OCI-LY3 (cell line): ENCODE results near the gene MAP3K4.

Experiments
- H2AFZ ChIP-seq: fragments of 200-600, 300-600 bp; shearing (Covaris generic); 2 replicates; pipeline ENCODE4 v1.6.0; 2014; ENCODE audit warnings: antibody characterized with exemption, low read depth, low read length
- H3K27ac ChIP-seq: fragments of 200-600, 300-600 bp; sonication (generic); 2 replicates; pipeline ENCODE4 v1.5.1; 2014; ENCODE audit warnings: mild to moderate bottlenecking, low read length, moderate library complexity, mixed read lengths
- H3K27me3 ChIP-seq: fragments of 200-600, 300-600 bp; sonication (generic); 2 replicates; pipeline ENCODE4 v1.6.1; 2014; ENCODE audit warnings: low read depth, low read length, mixed read lengths
- H3K36me3 ChIP-seq: fragments of 200-600, 300-600 bp; sonication (generic); replicated peaks from 2 replicates; pipeline ENCODE3; 2014; ENCODE audit warnings: low read depth, low read length, mixed read lengths
- H3K4me1 ChIP-seq: fragments of 300-600, 200-600 bp; sonication (generic); 2 replicates; pipeline ENCODE4 v1.6.1; 2014; ENCODE audit warnings: low read length, mixed read lengths
- H3K4me2 ChIP-seq: fragments of 200-600, 300-600 bp; sonication (generic); 2 replicates; pipeline ENCODE4 v1.6.1; 2014; ENCODE audit warnings: low read length, mixed read lengths
- H3K4me3 ChIP-seq: fragments of 300-600, 200-600 bp; sonication (generic); 2 replicates; pipeline ENCODE4 v1.5.1; 2014; ENCODE audit warnings: antibody characterized with exemption, mild to moderate bottlenecking, low read length, moderate library complexity
- H3K79me2 ChIP-seq: fragments of 300-600, 200-600 bp; shearing (Covaris generic); 2 replicates; pipeline ENCODE4 v1.6.1; 2014; ENCODE audit warnings: mild to moderate bottlenecking, low read length, mixed read lengths
- H3K9ac ChIP-seq: fragments of 300-600, 200-600 bp; shearing (Covaris generic); 2 replicates; pipeline ENCODE4 v1.6.0; 2014; ENCODE audit warnings: mild to moderate bottlenecking, low read length, moderate library complexity
- H3K9me3 ChIP-seq: fragments of 200-600, 300-600 bp; shearing (Covaris generic); 2 replicates; pipeline ENCODE4 v1.6.1; 2014; ENCODE audit warnings: low read length, mixed read lengths; ENCODE audit not compliant: insufficient read depth
- H4K20me1 ChIP-seq: fragments of 200-600, 300-600 bp; sonication (generic); 2 replicates; pipeline ENCODE4 v1.6.1; 2016; ENCODE audit warnings: low read length, mixed read lengths; ENCODE audit not compliant: insufficient read depth
- CTCF ChIP-seq: fragments of 200-600, 300-600 bp; sonication (generic); IDR thresholded peaks from 2 replicates; pipeline ENCODE4 v1.5.1; 2014; ENCODE audit warnings: antibody characterized with exemption, low read length, low read depth
- EZH2phosphoT487 ChIP-seq: fragments of 200-600 bp; shearing (Covaris generic); IDR thresholded peaks from 2 replicates; pipeline ENCODE4 v1.6.1; 2018; ENCODE audit warnings: antibody characterized with exemption, mixed run types, low read depth

The MAP3K4 gene

DNA sequence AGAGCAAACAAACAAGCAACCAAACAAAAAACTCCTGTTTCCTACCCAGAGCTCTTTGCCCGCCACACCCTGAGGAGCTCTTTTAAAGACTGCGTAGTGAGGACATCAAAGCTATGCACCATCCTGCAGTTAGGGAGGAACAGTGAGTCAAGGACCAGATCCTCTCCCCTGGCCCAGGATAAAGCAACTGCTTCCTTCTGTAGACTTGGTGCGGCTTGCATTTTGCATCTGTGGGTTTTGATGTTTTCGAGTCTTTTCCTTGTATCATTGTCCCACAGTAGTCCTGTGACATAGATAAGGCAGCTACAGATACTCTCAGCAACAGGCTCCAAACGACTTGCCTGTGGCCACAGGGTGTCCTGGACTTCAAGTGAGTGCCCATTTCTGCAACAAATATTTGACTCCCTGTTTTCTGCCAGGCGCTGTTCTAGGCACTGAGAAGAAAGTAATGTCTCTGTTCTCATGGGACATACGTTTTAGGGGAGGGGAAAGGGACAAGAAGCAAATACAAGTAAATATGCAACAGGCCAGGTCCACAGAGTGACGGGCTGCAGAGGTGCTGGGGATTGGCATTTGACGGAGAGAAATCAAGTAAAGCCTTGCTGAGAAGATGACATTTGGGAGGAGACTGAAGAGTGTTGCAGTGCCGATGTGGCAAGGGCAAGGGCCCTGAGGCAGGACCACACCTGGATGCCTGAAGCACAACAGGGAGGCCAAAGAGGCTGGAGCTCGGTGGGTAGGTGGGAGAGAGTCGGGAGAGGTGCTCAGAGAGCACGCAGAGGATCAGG, 35.9 kb upstream of the MAP3K4 start:
- Histone ChIP-seq H3K27me3 (no peaks in the 10 kb centered on the region), H3K4me2 (no peak overlapping the region), H4K20me1 (no peaks in the 10 kb centered on the region), H3K79me2 (no peaks in the 10 kb centered on the region), H3K36me3 (no peaks in the 10 kb centered on the region), H3K27ac (no peak overlapping the region), H3K9ac (no peak overlapping the region), H3K4me3 (no peak overlapping the region), H3K4me1 (peaks cover 9% of the 10 kb centered on the region), H3K9me3 (no peaks in the 10 kb centered on the region), H2AFZ (no peak overlapping the region)
- TF ChIP-seq CTCF, result no peak
- TF ChIP-seq EZH2phosphoT487, result no peak

- no peak overlapping the region for H2AFZ ChIP-seq
- no peak for TF ChIP-seq CTCF
- TF ChIP-seq EZH2phosphoT487, result no peak
Measured at GRCh38 chr6:160956300-160957035, 35.1 kb upstream of the MAP3K4 start.

DNA sequence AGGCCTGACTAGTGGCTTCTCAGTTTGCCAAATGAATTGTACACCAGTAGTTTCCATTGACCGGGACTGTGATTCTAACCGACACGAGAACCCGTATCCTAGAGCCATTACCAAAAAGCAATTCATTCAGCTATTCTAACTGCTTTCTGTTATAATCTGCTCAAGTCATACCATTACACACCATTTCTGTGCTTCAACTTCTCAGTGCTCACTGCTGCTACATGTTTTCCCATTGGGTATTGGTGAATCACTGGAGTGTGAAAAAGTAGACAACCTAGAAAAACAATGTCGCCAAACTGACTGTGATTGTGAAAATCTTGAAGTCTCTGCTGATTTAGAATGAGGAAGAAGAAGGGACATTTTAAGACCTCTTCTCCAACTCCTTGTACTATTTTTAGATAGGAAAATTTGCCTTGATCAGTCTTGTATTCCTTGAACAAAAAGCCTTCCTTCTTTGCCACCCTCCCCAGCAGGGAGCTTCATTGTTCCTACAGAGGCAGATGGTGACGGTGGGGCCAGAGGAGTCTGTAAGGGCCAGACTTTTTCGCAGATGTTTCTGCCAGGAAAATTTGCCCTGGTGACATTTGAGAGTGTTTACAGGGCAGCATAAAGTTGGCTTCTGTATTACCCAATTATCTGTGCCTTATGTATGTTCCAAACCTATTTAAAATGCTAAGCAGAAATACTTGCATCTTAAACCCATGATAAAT, 31.7 kb upstream of the MAP3K4 start:
- Histone ChIP-seq H3K9ac (no peak overlapping the region), H3K27ac (no peak overlapping the region), H4K20me1 (no peaks in the 10 kb centered on the region), H3K4me1 (peaks cover 33% of the 10 kb centered on the region), H3K36me3 (no peaks in the 10 kb centered on the region), H3K4me2 (no peak overlapping the region), H3K4me3 (no peak overlapping the region), H3K27me3 (no peaks in the 10 kb centered on the region), H2AFZ (no peak overlapping the region), H3K9me3 (no peaks in the 10 kb centered on the region), H3K79me2 (no peaks in the 10 kb centered on the region)
- no peak for TF ChIP-seq CTCF
- TF ChIP-seq EZH2phosphoT487, result no peak

More at GRCh38 chr6:160956300-160957035, 35.1 kb upstream of the MAP3K4 start:
- Histone ChIP-seq H3K9ac (no peak overlapping the region), H3K36me3 (no peaks in the 10 kb centered on the region), H3K79me2 (no peaks in the 10 kb centered on the region), H3K9me3 (no peaks in the 10 kb centered on the region), H3K4me3 (no peak overlapping the region), H3K27ac (no peak overlapping the region), H3K4me2 (no peak overlapping the region), H3K27me3 (no peaks in the 10 kb centered on the region), H4K20me1 (no peaks in the 10 kb centered on the region), H3K4me1 (peaks cover 17% of the 10 kb centered on the region)

- no peak for TF ChIP-seq CTCF
- no peak overlapping the region for H2AFZ ChIP-seq
Measured at GRCh38 chr6:160960839-160961238, 30.7 kb upstream of the MAP3K4 start.

More at GRCh38 chr6:160960839-160961238, 30.7 kb upstream of the MAP3K4 start:
- H3K4me1 ChIP-seq, result peaks cover 33% of the 10 kb centered on the region
- no peak overlapping the region for H3K4me3 ChIP-seq
- no peak overlapping the region for H3K9ac ChIP-seq
- peak overlapping the region; percentile 46; the same call in 1 of the 2 replicates for H3K4me2 ChIP-seq
- H3K36me3 ChIP-seq, result no peaks in the 10 kb centered on the region
- H4K20me1 ChIP-seq, result no peaks in the 10 kb centered on the region
- no peaks in the 10 kb centered on the region for H3K79me2 ChIP-seq
- no peaks in the 10 kb centered on the region for H3K27me3 ChIP-seq
- peak overlapping the region; percentile 29 for H3K27ac ChIP-seq
- no peaks in the 10 kb centered on the region for H3K9me3 ChIP-seq
